Endothelial cell of umbilical vein (primary cell): ENCODE measurements around the gene GRID2. TPM values are rescaled to one million over a fixed set of nuclear protein-coding genes. Genes with fewer than 3 reads are reported as not detected.

ENCODE experiments used
- BruUV-seq: library from RNA; stranded (reverse); fragments of 400-500 nt; replicated peaks from 2 replicates; lab custom pipeline; 2021; lab: Mats Ljungman, UMichigan
- CTCF ChIA-PET: fragments of 300-600, 350-600 bp; sonication (Branson Sonifier 250); formaldehyde crosslinking; loops from one replicate; lab custom pipeline; 2021; ENCODE audit warnings: antibody characterized with exemption, inconsistent platforms; lab: Charles Lee
- POLR2A ChIA-PET: fragments of 300-600, 350-600 bp; sonication (Branson Sonifier 250); formaldehyde crosslinking; loops from one replicate; lab custom pipeline; 2021; ENCODE audit warnings: antibody characterized with exemption, inconsistent platforms; lab: Charles Lee
- DNase-seq: peaks from one replicate; pipeline ENCODE4 v3.0.0-alpha.2; 2011; ENCODE audit warnings: low read depth, low spot score
- FAIRE-seq: peaks from 2 replicates; lab custom pipeline; 2011; peaks lifted over from hg19 to GRCh38; lab: Jason Lieb, UNC
- H2AFZ ChIP-seq: 2 replicates; pipeline ENCODE4 v1.6.0; 2012; ENCODE audit warnings: low read depth, low read length, control low read depth, inconsistent platforms
- H3K27ac ChIP-seq: 2 replicates; pipeline ENCODE4 v1.5.1; 2011; ENCODE audit warnings: low read depth, mild to moderate bottlenecking, control low read depth, low read length, moderate library complexity; ENCODE audit not compliant: insufficient read depth
- H3K27me3 ChIP-seq, 2 experiments: 2 replicates each; pipeline versions ENCODE4 v1.6.0 to v1.6.1; 2011; ENCODE audit warnings: low read length in 2 of 2, mixed read lengths in 1 of 2; ENCODE audit not compliant: control insufficient read depth in 2 of 2, insufficient read depth in 2 of 2
- H3K36me3 ChIP-seq, 2 experiments: 2 replicates in 1 of 2; 3 replicates in 1 of 2; pipeline ENCODE4 v1.5.1; 2011; ENCODE audit warnings: low read length in 2 of 2, mild to moderate bottlenecking in 1 of 2, moderate library complexity in 1 of 2; ENCODE audit not compliant: control insufficient read depth in 2 of 2, insufficient read depth in 2 of 2; ENCODE audit errors: extremely low read depth in 1 of 2
- H3K4me1 ChIP-seq: 3 replicates; pipeline ENCODE4 v1.5.1; 2011; ENCODE audit warnings: mild to moderate bottlenecking, low read length; ENCODE audit not compliant: control insufficient read depth, insufficient read depth; ENCODE audit errors: extremely low read depth
- H3K4me2 ChIP-seq: 2 replicates; pipeline ENCODE4 v1.6.1; 2011; ENCODE audit warnings: low read length, control low read depth, mixed read lengths; ENCODE audit not compliant: insufficient read depth
- H3K4me3 ChIP-seq, 3 experiments: fragments of 200-600 bp in 1 of 3; sonication (generic), shearing (Covaris generic) in 1 of 3; replicated peaks in 1 of 3; 2 replicates each; pipeline ENCODE4 v1.5.1; 2011 to 2016; ENCODE audit warnings: control low read depth in 3 of 3, low read length in 3 of 3, mild to moderate bottlenecking in 2 of 3, inconsistent platforms in 1 of 3, low read depth in 1 of 3, moderate library complexity in 1 of 3; ENCODE audit not compliant: insufficient read depth in 1 of 3
- H3K79me2 ChIP-seq: 2 replicates; pipeline ENCODE4 v1.6.0; 2012; ENCODE audit warnings: low read length, inconsistent platforms; ENCODE audit not compliant: control insufficient read depth, insufficient read depth
- H3K9ac ChIP-seq: replicated peaks from 2 replicates; pipeline ENCODE3; 2011; ENCODE audit warnings: low read length, control low read depth; ENCODE audit not compliant: insufficient read depth; ENCODE audit errors: extremely low read depth
- H3K9me1 ChIP-seq: replicated peaks from 3 replicates; pipeline ENCODE4 v1.6.0; 2011; ENCODE audit warnings: mild to moderate bottlenecking, low read length; ENCODE audit not compliant: control insufficient read depth, insufficient read depth; ENCODE audit errors: extremely low read depth
- H3K9me3 ChIP-seq: replicated peaks from 2 replicates; pipeline ENCODE4 v1.5.1; 2012; ENCODE audit warnings: low read length, inconsistent platforms; ENCODE audit not compliant: control insufficient read depth, insufficient read depth
- H4K20me1 ChIP-seq: replicated peaks from 2 replicates; pipeline ENCODE3; 2011; ENCODE audit warnings: mild to moderate bottlenecking, low read length; ENCODE audit not compliant: control insufficient read depth, insufficient read depth; ENCODE audit errors: extremely low read depth
- CTCF ChIP-seq, 2 donors: IDR thresholded peaks; 1 replicate in 1 of 2; 2 replicates in 1 of 2; pipeline ENCODE4 v1.5.1; 2011; ENCODE audit warnings: low read length in 2 of 2, mild to moderate bottlenecking in 2 of 2, moderate library complexity in 2 of 2, control low read depth in 1 of 2, inconsistent platforms in 1 of 2, low read depth in 1 of 2; ENCODE audit not compliant: insufficient read depth in 1 of 2; ENCODE audit errors: extremely low read depth in 1 of 2
- EZH2 ChIP-seq: IDR thresholded peaks from 2 replicates; pipeline ENCODE4 v1.6.1; 2012; ENCODE audit warnings: borderline replicate concordance, low read depth, mild to moderate bottlenecking, moderate library complexity, low read length, inconsistent platforms; ENCODE audit not compliant: severe bottlenecking
- FOS ChIP-seq: IDR thresholded peaks from 2 replicates; pipeline ENCODE4 v1.6.1; 2011; ENCODE audit warnings: mild to moderate bottlenecking, low read length, moderate library complexity, borderline replicate concordance; ENCODE audit not compliant: insufficient read depth
- GATA2 ChIP-seq: IDR thresholded peaks from 2 replicates; pipeline ENCODE4 v1.7.0; 2011; ENCODE audit warnings: low read depth, mild to moderate bottlenecking, moderate library complexity, mixed read lengths, low read length; ENCODE audit not compliant: insufficient read length, insufficient read depth
- JUN ChIP-seq: IDR thresholded peaks from 2 replicates; pipeline ENCODE4 v1.6.1; 2011; ENCODE audit warnings: borderline replicate concordance, low read depth; ENCODE audit not compliant: insufficient read length, insufficient read depth
- MYC ChIP-seq: IDR thresholded peaks from one replicate; pipeline ENCODE4 v1.6.1; 2011; ENCODE audit warnings: mild to moderate bottlenecking, low read depth, low read length
- POLR2A ChIP-seq: IDR thresholded peaks from 2 replicates; pipeline ENCODE4 v1.6.1; 2012; ENCODE audit warnings: low read depth, mild to moderate bottlenecking, control low read depth, low read length
- POLR2AphosphoS5 ChIP-seq: IDR thresholded peaks from 2 replicates; pipeline ENCODE4 v1.6.1; 2012; ENCODE audit warnings: low read depth, mild to moderate bottlenecking, control low read depth, low read length, moderate library complexity; ENCODE audit not compliant: insufficient read depth
- dilution Hi-C: fragments of 300-500 bp; cut with MboI; formaldehyde crosslinking; loops from one replicate; pipeline ENCODE4 v1.15.0; 2019; ENCODE audit warnings: low sequenced_read_pairs; ENCODE audit not compliant: extremely low pct_ligation_motif_present
- intact Hi-C: fragments of 100-400 bp; cut with micrococcal nuclease; formaldehyde crosslinking; loops from one replicate; pipeline ENCODE4 v1.10.0; 2022
- polyA plus RNA-seq, 4 experiments: library from polyadenylated mRNA; depleted of rRNA in 3 of 4; stranded (reverse) in 3 of 4; unstranded in 1 of 4; fragments of >200 nt; gene quantifications; 2 replicates each; pipeline versions ENCODE4 v1.2.1 to v1.2.3, GENCODE V29; 2011 to 2012; ENCODE audit warnings: missing spikeins in 1 of 4
- total RNA-seq: library from RNA; stranded (reverse); gene quantifications from 2 replicates; pipeline ENCODE4 v1.2.3, GENCODE V29; 2021

The GRID2 gene
- total and polyA plus RNA-seq, 2 donors (not counting 3 experiments of a cell fraction or from before 2014, with no cell fraction given) = not detected

- Histone ChIP-seq H3K9ac (no peak overlapping the region), H3K4me2 (no peak overlapping the region), H3K4me1 (no peaks in the 10 kb centered on the region), H2AFZ (no peak overlapping the region), H4K20me1 (no peaks in the 10 kb centered on the region), H3K4me3 (no peak overlapping the region), H3K36me3 (no peaks in the 10 kb centered on the region), H3K27me3 (no peaks in the 10 kb centered on the region), H3K9me1 (no peaks in the 10 kb centered on the region), H3K79me2 (no peaks in the 10 kb centered on the region), H3K27ac (no peak overlapping the region), H3K9me3 (no peaks in the 10 kb centered on the region)
- FAIRE-seq = no peak
- BruUV-seq = no TSS peak
- POLR2A ChIA-PET = no interaction called here
- TF ChIP-seq FOS (no peak), CTCF (IDR thresholded peaks at IDR 0.05; ENCODE audit: extremely low read depth in 1 of 2, insufficient read depth in 1 of 2, low read depth in 1 of 2, low read length in 2 of 2) (no peak), GATA2 (no peak), POLR2AphosphoS5 (no peak), EZH2 (no peak), MYC (no peak), POLR2A (no peak), JUN (no peak)
- intact Hi-C loops (no loop called here), dilution Hi-C loops (no loop called here)
- CTCF ChIA-PET = no interaction called here
- DNase-seq = no peak
Measured at GRCh38 chr4:92600638-92601037, 296.9 kb downstream of the GRID2 start.
